Glutamatergic neuron (in vitro differentiated cells): ENCODE results near the gene PRDM16. TPM values are rescaled to one million over a fixed set of nuclear protein-coding genes. Genes with fewer than 3 reads are reported as not detected.

ENCODE experiments used
- DNase-seq: peaks from one replicate; pipeline ENCODE4 v3.0.0; 2022
- H3K27ac Mint-ChIP-seq: one replicate; pipeline ENCODE4 v1.8.0; 2020; ENCODE audit warnings: mild to moderate bottlenecking, mixed read lengths, inconsistent platforms; ENCODE audit not compliant: unreplicated experiment
- H3K27me3 Mint-ChIP-seq: one replicate; pipeline ENCODE4 v1.8.0; 2020; ENCODE audit warnings: mild to moderate bottlenecking, moderate library complexity, mixed read lengths, inconsistent platforms; ENCODE audit not compliant: unreplicated experiment
- H3K36me3 Mint-ChIP-seq: one replicate; pipeline ENCODE4 v1.8.0; 2020; ENCODE audit warnings: mild to moderate bottlenecking, mixed read lengths, inconsistent platforms; ENCODE audit not compliant: unreplicated experiment
- H3K4me1 Mint-ChIP-seq: one replicate; pipeline ENCODE4 v1.8.0; 2020; ENCODE audit warnings: mild to moderate bottlenecking, low read depth, mixed read lengths, inconsistent platforms; ENCODE audit not compliant: unreplicated experiment
- H3K4me3 Mint-ChIP-seq: one replicate; pipeline ENCODE4 v1.8.0; 2020; ENCODE audit warnings: mild to moderate bottlenecking, mixed read lengths, inconsistent platforms; ENCODE audit not compliant: unreplicated experiment
- H3K9me3 Mint-ChIP-seq: one replicate; pipeline ENCODE4 v1.8.0; 2020; ENCODE audit warnings: mild to moderate bottlenecking, moderate library complexity, mixed read lengths, inconsistent platforms; ENCODE audit not compliant: unreplicated experiment
- total RNA-seq: library from RNA; stranded (reverse); fragmentation: NEBNext Ultra II Directional; extraction: Animal tissue kit (Norgen Biotek cat#: 25700); gene quantifications from one replicate; pipeline ENCODE4 v1.2.1, GENCODE V29; 2021; ENCODE audit not compliant: unreplicated experiment
- TF ChIP-seq, protein P1 (sequence below): fragments of 200-600 bp; sonication (generic); IDR thresholded peaks from one replicate; pipeline ENCODE4 v1.5.0; 2021; ENCODE audit not compliant: partially characterized antibody, unreplicated experiment

The PRDM16 gene
- total RNA-seq, 1 donor from 2014 or later = 0.07 TPM

DNA sequence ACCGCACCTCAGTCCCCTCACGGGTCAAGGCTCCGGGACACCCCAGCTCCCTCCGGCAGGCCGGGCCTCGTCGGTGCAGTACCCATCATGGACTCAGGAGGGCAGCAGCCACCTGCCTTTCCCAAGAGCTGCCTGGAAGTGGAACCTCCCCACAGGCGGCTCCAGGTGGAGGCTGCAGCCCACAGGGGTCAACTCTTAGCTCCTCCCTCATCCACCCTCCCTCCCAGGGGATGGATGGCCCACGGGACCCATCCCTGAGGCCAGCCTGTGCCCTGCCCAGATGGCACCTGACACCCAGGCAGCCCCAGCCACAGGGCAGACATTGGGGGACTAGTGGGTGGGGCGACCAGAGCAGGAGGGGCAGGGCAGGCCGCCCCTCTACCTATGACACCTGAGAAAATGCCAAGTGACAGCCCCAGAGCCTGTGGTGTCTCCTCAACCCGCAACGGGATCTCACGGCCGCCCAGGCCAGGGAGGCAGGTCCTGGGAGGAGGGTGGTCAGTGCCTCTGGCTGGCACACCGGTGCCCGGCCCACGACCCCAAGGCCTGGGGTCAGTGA, 384.3 kb downstream of the PRDM16 start:
- Mint-ChIP-seq H3K4me3 (no peak overlapping the region), H3K27me3 (peaks cover 3% of the 10 kb centered on the region), H3K4me1 (peaks cover 6% of the 10 kb centered on the region), H3K27ac (no peak overlapping the region), H3K9me3 (no peaks in the 10 kb centered on the region), H3K36me3 (no peaks in the 10 kb centered on the region)
- DNase-seq = peak; percentile 89
- TF ChIP-seq, protein P1, sequence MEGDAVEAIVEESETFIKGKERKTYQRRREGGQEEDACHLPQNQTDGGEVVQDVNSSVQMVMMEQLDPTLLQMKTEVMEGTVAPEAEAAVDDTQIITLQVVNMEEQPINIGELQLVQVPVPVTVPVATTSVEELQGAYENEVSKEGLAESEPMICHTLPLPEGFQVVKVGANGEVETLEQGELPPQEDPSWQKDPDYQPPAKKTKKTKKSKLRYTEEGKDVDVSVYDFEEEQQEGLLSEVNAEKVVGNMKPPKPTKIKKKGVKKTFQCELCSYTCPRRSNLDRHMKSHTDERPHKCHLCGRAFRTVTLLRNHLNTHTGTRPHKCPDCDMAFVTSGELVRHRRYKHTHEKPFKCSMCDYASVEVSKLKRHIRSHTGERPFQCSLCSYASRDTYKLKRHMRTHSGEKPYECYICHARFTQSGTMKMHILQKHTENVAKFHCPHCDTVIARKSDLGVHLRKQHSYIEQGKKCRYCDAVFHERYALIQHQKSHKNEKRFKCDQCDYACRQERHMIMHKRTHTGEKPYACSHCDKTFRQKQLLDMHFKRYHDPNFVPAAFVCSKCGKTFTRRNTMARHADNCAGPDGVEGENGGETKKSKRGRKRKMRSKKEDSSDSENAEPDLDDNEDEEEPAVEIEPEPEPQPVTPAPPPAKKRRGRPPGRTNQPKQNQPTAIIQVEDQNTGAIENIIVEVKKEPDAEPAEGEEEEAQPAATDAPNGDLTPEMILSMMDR = peak; percentile 90

DNA sequence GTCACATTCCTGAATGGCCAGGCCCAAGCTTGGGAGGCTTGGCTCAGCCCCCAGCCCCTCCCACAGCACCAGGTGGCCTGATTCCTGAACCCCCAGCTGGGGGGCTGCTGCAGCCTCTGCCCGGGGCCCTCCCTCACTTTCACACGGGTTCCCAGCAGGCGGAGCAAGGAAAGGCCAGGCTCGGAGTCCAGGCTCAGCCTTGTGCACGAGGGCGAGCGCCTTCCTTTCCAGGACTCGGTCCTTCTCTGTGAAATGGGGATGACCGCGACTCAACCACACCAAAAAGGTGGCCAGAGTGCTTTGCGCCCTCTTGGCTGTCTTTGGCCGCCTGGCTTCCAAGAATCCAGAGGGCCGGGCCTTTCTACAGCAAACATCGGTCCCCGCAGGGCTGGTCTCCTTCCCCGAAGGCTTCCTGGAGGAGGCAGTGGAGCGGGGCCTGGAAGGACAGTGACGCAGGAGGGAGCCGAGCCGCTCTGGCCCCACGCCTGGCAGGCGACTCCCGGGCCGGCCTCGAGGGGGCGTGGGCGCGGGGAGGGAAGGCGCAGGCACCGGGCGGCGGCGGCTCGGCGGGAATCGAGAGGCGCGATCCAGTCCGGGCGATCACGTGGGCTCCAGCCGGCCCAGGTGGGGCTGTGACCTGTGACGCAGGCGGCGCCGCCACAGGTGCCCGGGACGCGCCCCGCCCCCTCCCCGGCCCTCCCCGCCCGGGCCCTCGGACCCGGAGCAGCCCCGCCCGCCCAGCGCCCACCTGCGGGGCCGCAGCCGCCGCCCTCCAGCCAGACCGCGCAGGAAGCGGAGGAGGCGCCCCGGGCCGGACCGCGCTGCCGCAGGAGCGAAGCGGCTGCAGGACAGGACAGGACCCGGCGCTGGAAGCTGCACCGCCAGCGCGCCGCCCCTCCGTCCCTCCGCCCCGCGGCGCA, 385.1 kb downstream of the PRDM16 start, which contains the start of gene ARHGEF16:
ARHGEF16 (plus strand) TSS at position 775 of the 920 bp plus-strand sequence. CDS start 8,420 bp downstream, outside the sequence.
- H3K9me3 Mint-ChIP-seq = no peaks in the 10 kb centered on the region
- TF ChIP-seq, protein P1 = peak; percentile 51
- peak; percentile 72 for DNase-seq
- peaks cover 13% of the 10 kb centered on the region for H3K4me1 Mint-ChIP-seq
- peaks cover 3% of the 10 kb centered on the region for H3K27me3 Mint-ChIP-seq
- no peaks in the 10 kb centered on the region for H3K36me3 Mint-ChIP-seq
- H3K27ac Mint-ChIP-seq = no peak within 1 kb of the TSS
- peak within 1 kb of the TSS; percentile 55 for H3K4me3 Mint-ChIP-seq

DNA sequence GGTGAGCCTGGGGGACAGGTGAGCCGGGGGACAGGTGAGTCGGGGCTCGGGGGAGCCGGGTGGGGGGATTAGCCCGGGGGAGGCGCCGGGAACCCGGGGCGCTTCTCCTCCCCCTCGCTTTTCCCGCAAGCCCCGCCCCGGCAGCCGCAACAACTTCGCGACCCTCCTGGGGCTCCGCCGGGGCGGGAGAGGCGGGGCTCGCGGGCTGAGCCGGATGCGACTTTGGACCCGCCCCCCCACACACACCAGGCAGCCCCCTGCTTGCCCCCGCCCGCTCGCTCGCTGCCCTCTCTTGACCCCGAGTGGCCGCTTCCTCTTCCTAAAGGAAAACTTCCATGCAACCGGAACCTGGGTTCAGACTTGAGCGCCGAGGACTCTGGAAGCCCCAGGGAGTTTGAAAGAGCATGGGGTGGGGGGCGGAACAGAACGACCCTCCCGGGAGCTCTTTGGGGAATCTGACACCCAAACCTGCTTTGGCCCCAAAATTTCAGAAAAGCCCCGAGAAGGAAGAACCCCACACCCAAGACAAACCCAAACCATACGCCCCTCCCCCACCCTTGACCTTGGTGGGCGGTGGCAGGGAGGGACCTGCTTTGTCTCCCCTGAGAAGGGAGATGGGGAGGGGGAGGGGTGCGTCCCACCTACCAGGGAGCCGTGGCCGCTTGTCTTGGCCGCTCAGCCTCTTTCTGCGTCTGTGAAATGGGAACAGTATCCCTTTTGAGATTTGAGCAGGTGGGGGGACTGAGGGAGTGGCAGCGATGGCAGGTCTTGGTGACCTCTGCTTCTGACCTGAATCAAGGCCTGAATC, 386.0 kb downstream of the PRDM16 start:
- TF ChIP-seq, protein P1 = no peak
- Mint-ChIP-seq H3K9me3 (no peaks in the 10 kb centered on the region), H3K4me3 (peak overlapping the region; percentile 55), H3K4me1 (peaks cover 16% of the 10 kb centered on the region), H3K27ac (no peak overlapping the region), H3K36me3 (no peaks in the 10 kb centered on the region), H3K27me3 (peaks cover 2% of the 10 kb centered on the region)
- DNase-seq = peak; percentile 60

DNA sequence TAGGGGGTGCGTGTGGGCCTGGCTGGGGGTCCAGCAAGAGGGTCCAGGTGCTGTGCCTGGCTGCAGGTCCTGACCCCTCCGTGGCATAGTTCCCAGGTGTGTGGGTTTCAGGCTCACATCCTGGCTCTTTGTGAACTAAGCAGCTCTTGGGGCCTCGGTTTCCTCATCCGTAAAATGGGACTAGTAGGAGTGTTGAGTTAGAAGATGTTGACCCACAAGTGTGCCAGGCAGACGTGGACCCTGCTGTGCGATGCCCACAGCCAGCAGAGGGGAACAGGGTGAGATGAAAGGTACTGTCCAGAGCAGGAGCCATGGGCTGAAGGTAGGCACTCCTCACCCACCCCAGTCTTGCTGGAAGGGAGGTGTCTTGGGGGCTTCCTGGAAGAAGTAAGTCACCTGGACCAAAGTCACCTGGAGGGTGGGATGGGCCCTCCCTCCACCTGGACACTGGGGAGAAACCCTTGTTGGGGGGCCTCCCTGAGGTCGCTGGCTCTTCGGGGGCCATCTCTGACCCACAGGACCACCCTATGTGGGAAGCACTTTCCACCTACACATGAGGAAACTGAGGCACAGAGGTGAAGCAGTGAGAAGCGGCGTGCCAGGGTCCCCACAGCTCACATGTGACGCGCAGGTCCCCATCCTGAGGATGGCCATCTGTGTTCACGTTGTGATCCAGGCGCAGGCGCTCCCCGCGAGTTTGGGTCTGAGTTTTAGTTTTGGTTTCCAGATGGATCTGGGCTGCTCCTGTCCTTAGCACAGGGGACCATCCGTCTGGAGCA, 386.9 kb downstream of the PRDM16 start:
- H3K4me3 Mint-ChIP-seq = no peak overlapping the region
- peaks cover 2% of the 10 kb centered on the region for H3K27me3 Mint-ChIP-seq
- no peak overlapping the region for H3K27ac Mint-ChIP-seq
- H3K9me3 Mint-ChIP-seq = no peaks in the 10 kb centered on the region
- DNase-seq = no peak
- TF ChIP-seq, protein P1 = no peak
- H3K4me1 Mint-ChIP-seq = peaks cover 22% of the 10 kb centered on the region
- H3K36me3 Mint-ChIP-seq = no peaks in the 10 kb centered on the region
